Stomach (tissue), 4 donors: ENCODE measurements around the gene LRRC4C.

Experiments used
- EP300 ChIP-seq: sonication (generic); formaldehyde crosslinking; IDR thresholded peaks from one replicate; pipeline ENCODE4 v1.6.1; 2017; ENCODE audit warnings: antibody characterized with exemption
- POLR2A ChIP-seq, 4 donors: fragments of 450-650 bp; IDR thresholded peaks; one replicate each; pipeline ENCODE4 v1.6.1; 2016; ENCODE audit warnings: antibody characterized with exemption in 4 of 4, control low read depth in 2 of 4, mild to moderate bottlenecking in 1 of 4, moderate library complexity in 1 of 4
- POLR2AphosphoS5 ChIP-seq, 3 donors: sonication (generic); formaldehyde crosslinking; IDR thresholded peaks; one replicate each; pipeline ENCODE4 v1.6.1; 2016; ENCODE audit warnings: antibody characterized with exemption in 3 of 3
- TF ChIP-seq, protein P1 (sequence below), 7 experiments: fragments of 450-650 bp in 4 of 7; fragments of 200-600 bp in 3 of 7; sonication (generic) in 3 of 7; IDR thresholded peaks; one replicate each; pipeline ENCODE4 v1.5.1; 2016 to 2019; ENCODE audit warnings: antibody characterized with exemption in 7 of 7, control low read depth in 2 of 7, mild to moderate bottlenecking in 1 of 7

DNA sequence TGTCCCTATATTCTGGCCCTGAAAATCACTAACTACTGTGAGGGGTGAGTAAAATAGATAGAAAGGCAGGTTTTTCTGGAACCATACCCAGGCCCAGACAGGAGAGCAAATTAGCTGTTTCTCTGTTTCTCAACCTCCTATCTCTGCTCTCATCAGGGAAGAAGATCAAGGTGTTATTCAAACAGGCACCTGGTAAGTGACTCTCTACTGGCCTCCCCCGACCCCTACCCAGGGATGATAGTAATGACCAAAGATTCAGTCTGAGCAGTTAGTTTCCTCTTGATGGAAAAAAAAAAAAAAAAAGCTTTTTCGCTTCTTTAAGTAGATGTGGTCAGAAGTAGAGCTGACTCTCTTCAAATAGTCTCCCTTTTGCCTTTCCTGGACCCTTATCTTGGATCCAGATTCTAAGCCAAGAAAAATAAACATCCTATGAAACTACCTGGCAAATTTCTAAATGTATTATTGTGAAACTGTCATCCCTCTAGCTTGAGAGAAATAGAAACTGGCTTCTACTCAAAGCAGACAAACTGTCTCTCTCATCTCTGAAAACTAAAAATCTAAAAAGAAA is 9.9 kb downstream of the LRRC4C start:
- no peak for TF ChIP-seq POLR2A (IDR thresholded peaks at IDR 0.05)
- TF ChIP-seq, protein P1, sequence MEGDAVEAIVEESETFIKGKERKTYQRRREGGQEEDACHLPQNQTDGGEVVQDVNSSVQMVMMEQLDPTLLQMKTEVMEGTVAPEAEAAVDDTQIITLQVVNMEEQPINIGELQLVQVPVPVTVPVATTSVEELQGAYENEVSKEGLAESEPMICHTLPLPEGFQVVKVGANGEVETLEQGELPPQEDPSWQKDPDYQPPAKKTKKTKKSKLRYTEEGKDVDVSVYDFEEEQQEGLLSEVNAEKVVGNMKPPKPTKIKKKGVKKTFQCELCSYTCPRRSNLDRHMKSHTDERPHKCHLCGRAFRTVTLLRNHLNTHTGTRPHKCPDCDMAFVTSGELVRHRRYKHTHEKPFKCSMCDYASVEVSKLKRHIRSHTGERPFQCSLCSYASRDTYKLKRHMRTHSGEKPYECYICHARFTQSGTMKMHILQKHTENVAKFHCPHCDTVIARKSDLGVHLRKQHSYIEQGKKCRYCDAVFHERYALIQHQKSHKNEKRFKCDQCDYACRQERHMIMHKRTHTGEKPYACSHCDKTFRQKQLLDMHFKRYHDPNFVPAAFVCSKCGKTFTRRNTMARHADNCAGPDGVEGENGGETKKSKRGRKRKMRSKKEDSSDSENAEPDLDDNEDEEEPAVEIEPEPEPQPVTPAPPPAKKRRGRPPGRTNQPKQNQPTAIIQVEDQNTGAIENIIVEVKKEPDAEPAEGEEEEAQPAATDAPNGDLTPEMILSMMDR (IDR thresholded peaks at IDR 0.05): no peak
- TF ChIP-seq EP300: no peak
- TF ChIP-seq POLR2AphosphoS5 (IDR thresholded peaks at IDR 0.05): no peak
